NCI-H774 (cell line): ENCODE results near the gene GNA12.
A peak's percentile ranks its signal among the peaks of the same experiment; 100 is the strongest.
"Not testable (repeated sequence)": the region's sequence is repeated elsewhere in the genome, so short reads cannot be mapped to it uniquely, and the experiment has no call there.

Experiments used
- DNase-seq: peaks from one replicate; lab custom pipeline; 2025; lab: John Stamatoyannopoulos, UW

Gene GNA12

GRCh38 chr7:2864204-2864985 lies 20.3 kb upstream of the GNA12 start:
- DNase-seq = no peak

GRCh38 chr7:2863461-2864066 lies 19.5 kb upstream of the GNA12 start:
- no peak for DNase-seq

GRCh38 chr7:2862831-2863361 lies 18.8 kb upstream of the GNA12 start:
- DNase-seq = no peak

- DNase-seq = no peak
Measured at GRCh38 chr7:2861509-2861908, 17.4 kb upstream of the GNA12 start.

GRCh38 chr7:2860627-2861133 lies 16.6 kb upstream of the GNA12 start:
- peak; percentile 59 for DNase-seq

- DNase-seq = no peak
Measured at GRCh38 chr7:2859952-2860351, 15.8 kb upstream of the GNA12 start.

GRCh38 chr7:2858621-2859020 lies 14.5 kb upstream of the GNA12 start:
- DNase-seq = no peak

GRCh38 chr7:2856388-2857169 lies 12.5 kb upstream of the GNA12 start:
- peak; percentile 33 for DNase-seq

GRCh38 chr7:2855386-2855785 lies 11.3 kb upstream of the GNA12 start:
- no peak for DNase-seq

GRCh38 chr7:2853552-2853951 lies 9.4 kb upstream of the GNA12 start:
- DNase-seq = not testable (repeated sequence)

- DNase-seq = no peak
Measured at GRCh38 chr7:2853147-2853546, 9.0 kb upstream of the GNA12 start.

GRCh38 chr7:2851497-2851896 lies 7.4 kb upstream of the GNA12 start:
- no peak for DNase-seq

- no peak for DNase-seq
Measured at GRCh38 chr7:2849941-2850766, 6.0 kb upstream of the GNA12 start.

- DNase-seq = no peak
Measured at GRCh38 chr7:2845034-2845592, 1.0 kb upstream of the GNA12 start.

GRCh38 chr7:2843711-2844152 lies 376 bp downstream of the GNA12 start:
- DNase-seq = no peak

GRCh38 chr7:2843191-2843685 lies 870 bp downstream of the GNA12 start:
- DNase-seq = no peak

GRCh38 chr7:2841907-2842306 lies 2.2 kb downstream of the GNA12 start:
- no peak for DNase-seq

- no peak for DNase-seq
Measured at GRCh38 chr7:2840458-2840857, 3.6 kb downstream of the GNA12 start.

- DNase-seq = no peak
Measured at GRCh38 chr7:2838873-2839578, 5.1 kb downstream of the GNA12 start.

GRCh38 chr7:2838451-2838850 lies 5.7 kb downstream of the GNA12 start:
- DNase-seq = no peak
